NOMO-1 (cell line): ENCODE results near the gene OPTC.
A peak's percentile ranks its signal among the peaks of the same experiment; 100 is the strongest.

ENCODE experiments used
- DNase-seq, 2 experiments: peaks; one replicate each; lab custom pipeline; 2025; ENCODE audit not compliant: unreplicated experiment in 2 of 2; lab: John Stamatoyannopoulos, UW

OPTC gene

GRCh38 chr1:203531063-203531462 lies 37.1 kb downstream of the OPTC start:
- DNase-seq, result no peak

- no peak for DNase-seq
Observed at GRCh38 chr1:203534012-203534411, 40.1 kb downstream of the OPTC start.

- no peak for DNase-seq
Observed at GRCh38 chr1:203534526-203534925, 40.6 kb downstream of the OPTC start.

- no peak for DNase-seq
Observed at GRCh38 chr1:203536575-203536974, 42.6 kb downstream of the OPTC start.

GRCh38 chr1:203536980-203537455 lies 43.1 kb downstream of the OPTC start:
- peak; percentile 26 for DNase-seq

- no peak for DNase-seq
Observed at GRCh38 chr1:203537806-203538464, 44.0 kb downstream of the OPTC start.

GRCh38 chr1:203538726-203539125 lies 44.8 kb downstream of the OPTC start:
- no peak for DNase-seq

- DNase-seq, result no peak
Observed at GRCh38 chr1:203539831-203540546, 46.0 kb downstream of the OPTC start.

GRCh38 chr1:203544485-203544884 lies 50.5 kb downstream of the OPTC start:
- DNase-seq, result peak; percentile 25 to 36

- DNase-seq, result no peak
Observed at GRCh38 chr1:203544978-203545816, 51.2 kb downstream of the OPTC start.

GRCh38 chr1:203546274-203546673 lies 52.3 kb downstream of the OPTC start:
- DNase-seq, result no peak

- DNase-seq, result no peak
Observed at GRCh38 chr1:203547147-203547546, 53.2 kb downstream of the OPTC start.

GRCh38 chr1:203547771-203548421 lies 53.9 kb downstream of the OPTC start:
- no peak for DNase-seq

GRCh38 chr1:203548892-203549291 lies 54.9 kb downstream of the OPTC start:
- DNase-seq, result no peak

- no peak for DNase-seq
Observed at GRCh38 chr1:203549309-203549708, 55.4 kb downstream of the OPTC start.

GRCh38 chr1:203550846-203551245 lies 56.9 kb downstream of the OPTC start:
- no peak for DNase-seq

- DNase-seq, result no peak
Observed at GRCh38 chr1:203551550-203551949, 57.6 kb downstream of the OPTC start.

- DNase-seq, result no peak
Observed at GRCh38 chr1:203553496-203553895, 59.5 kb downstream of the OPTC start.

GRCh38 chr1:203554071-203554470 lies 60.1 kb downstream of the OPTC start:
- no peak for DNase-seq

GRCh38 chr1:203555076-203555475 lies 61.1 kb downstream of the OPTC start:
- no peak for DNase-seq

GRCh38 chr1:203555511-203556046 lies 61.6 kb downstream of the OPTC start:
- no peak for DNase-seq
